ENCODE data around the gene KLB. TPM values are rescaled to one million over a fixed set of nuclear protein-coding genes. Genes with fewer than 3 reads are reported as not detected.

KLB gene
- total RNA-seq, 4 donors from 2014 or later = 0.66 to 1.8 (median 1.3) TPM; not detected in 1

- Histone ChIP-seq H3K27ac (peak overlapping the region; percentile 20 to 68 (median 62)), H3K27me3 (no peaks in the 10 kb centered on the region), H3K36me3 (peaks cover 0 to 3% (median 0%) of the 10 kb centered on the region in 3 donors), H3K4me1 (peaks cover 0 to 11% (median 0%) of the 10 kb centered on the region in 4 donors), H3K4me3 (peak overlapping the region in 3 of 4 donors; percentile 37 to 54 (median 54)), H3K9me3 (no peaks in the 10 kb centered on the region)
- TF ChIP-seq CTCF (IDR thresholded peaks at IDR 0.05) (no peak), POLR2A (IDR thresholded peaks at IDR 0.05) (no peak)
- no peak for DNase-seq
Observed at GRCh38 chr4:39446483-39446841, 39.7 kb downstream of the KLB start.

GRCh38 chr4:39446842-39447573, 40.3 kb downstream of the KLB start:
- Histone ChIP-seq H3K4me3 (peak overlapping the region; percentile 37 to 54 (median 51)), H3K4me1 (peaks cover 0 to 11% (median 0%) of the 10 kb centered on the region in 4 donors), H3K36me3 (peaks cover 0 to 8% (median 0%) of the 10 kb centered on the region in 3 donors), H3K27ac (peak overlapping the region; percentile 51 to 68 (median 62)), H3K27me3 (no peaks in the 10 kb centered on the region), H3K9me3 (no peaks in the 10 kb centered on the region)
- peak in 4 of 6 experiments; percentile 13 to 42 (median 37) for TF ChIP-seq CTCF (IDR thresholded peaks at IDR 0.05)
- peak; percentile 8 to 18 for TF ChIP-seq POLR2A (IDR thresholded peaks at IDR 0.05)
- peak; percentile 60 to 85 (median 80) for DNase-seq

GRCh38 chr4:39450618-39451017, 43.9 kb downstream of the KLB start:
- peaks cover 0 to 11% (median 0%) of the 10 kb centered on the region in 4 donors for H3K4me1 ChIP-seq
- no peaks in the 10 kb centered on the region for H3K9me3 ChIP-seq
- DNase-seq = no peak
- no peak overlapping the region for H3K27ac ChIP-seq
- H3K27me3 ChIP-seq = no peaks in the 10 kb centered on the region
- no peak for TF ChIP-seq CTCF (IDR thresholded peaks at IDR 0.05)
- no peak for TF ChIP-seq POLR2A (IDR thresholded peaks at IDR 0.05)
- H3K4me3 ChIP-seq = no peak overlapping the region
- H3K36me3 ChIP-seq = peaks cover 0 to 44% (median 0%) of the 10 kb centered on the region in 3 donors

- no peak for DNase-seq
- no peak overlapping the region for H3K27ac ChIP-seq
- peaks cover 0 to 53% (median 0%) of the 10 kb centered on the region in 3 donors for H3K36me3 ChIP-seq
Observed at GRCh38 chr4:39451423-39452023, 44.8 kb downstream of the KLB start.

More at GRCh38 chr4:39451423-39452023, 44.8 kb downstream of the KLB start:
- Histone ChIP-seq H3K9me3 (no peaks in the 10 kb centered on the region), H3K27me3 (no peaks in the 10 kb centered on the region), H3K4me3 (no peak overlapping the region), H3K4me1 (peaks cover 0 to 11% (median 0%) of the 10 kb centered on the region in 4 donors)
- TF ChIP-seq CTCF (IDR thresholded peaks at IDR 0.05) = no peak

All from Peyer's patch (tissue), 4 donors.